ENCODE results near the gene DLGAP4.
A peak's percentile ranks its signal among the peaks of the same experiment; 100 is the strongest.

The DLGAP4 gene

DNA sequence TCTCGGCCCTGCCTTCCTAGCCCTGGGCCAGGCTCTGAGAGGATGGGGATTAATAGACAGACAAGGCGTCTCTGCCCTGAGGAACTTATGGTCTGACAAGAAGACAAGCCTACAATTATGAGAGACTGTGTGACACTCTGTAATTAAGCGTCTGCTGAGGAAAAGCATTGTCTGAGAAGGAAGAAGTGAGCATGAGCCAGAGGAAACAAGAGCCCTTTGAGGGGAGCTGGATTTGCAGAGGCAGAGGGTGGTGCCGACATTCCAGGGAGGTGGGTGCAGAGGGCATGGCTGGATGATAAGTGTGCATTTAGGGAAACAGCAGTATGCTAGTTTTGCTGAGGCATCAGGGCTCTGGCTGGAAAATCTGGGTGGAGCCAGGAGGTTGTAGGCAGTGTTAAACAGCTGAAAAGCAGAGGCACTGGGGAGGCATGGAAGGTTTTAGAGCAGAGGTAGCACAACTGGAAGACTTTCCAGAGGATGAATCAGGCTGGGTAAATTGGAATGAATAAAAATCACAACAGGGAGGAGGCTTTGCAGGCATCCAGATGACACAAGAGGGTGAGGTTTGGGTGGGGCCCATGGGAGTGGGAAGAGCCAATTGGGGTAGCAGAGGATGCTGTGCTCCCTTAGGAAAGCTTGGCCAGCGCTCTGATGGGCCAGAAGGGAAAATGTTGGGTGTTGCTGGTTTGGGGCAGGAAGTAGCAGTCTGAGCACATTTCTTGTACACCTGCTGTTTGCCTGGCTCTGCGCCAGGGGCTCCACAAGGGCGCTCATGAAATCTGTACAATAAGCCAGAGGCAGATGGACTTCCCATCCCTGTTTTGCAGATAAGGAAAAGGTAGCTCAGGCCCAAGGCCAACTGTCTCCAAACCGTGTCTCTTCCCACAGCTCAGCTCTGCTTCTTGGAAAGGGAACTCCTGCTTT lies 161.2 kb downstream of the DLGAP4 start:
- TF ChIP-seq, protein P1, sequence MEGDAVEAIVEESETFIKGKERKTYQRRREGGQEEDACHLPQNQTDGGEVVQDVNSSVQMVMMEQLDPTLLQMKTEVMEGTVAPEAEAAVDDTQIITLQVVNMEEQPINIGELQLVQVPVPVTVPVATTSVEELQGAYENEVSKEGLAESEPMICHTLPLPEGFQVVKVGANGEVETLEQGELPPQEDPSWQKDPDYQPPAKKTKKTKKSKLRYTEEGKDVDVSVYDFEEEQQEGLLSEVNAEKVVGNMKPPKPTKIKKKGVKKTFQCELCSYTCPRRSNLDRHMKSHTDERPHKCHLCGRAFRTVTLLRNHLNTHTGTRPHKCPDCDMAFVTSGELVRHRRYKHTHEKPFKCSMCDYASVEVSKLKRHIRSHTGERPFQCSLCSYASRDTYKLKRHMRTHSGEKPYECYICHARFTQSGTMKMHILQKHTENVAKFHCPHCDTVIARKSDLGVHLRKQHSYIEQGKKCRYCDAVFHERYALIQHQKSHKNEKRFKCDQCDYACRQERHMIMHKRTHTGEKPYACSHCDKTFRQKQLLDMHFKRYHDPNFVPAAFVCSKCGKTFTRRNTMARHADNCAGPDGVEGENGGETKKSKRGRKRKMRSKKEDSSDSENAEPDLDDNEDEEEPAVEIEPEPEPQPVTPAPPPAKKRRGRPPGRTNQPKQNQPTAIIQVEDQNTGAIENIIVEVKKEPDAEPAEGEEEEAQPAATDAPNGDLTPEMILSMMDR (IDR thresholded peaks at IDR 0.05; ENCODE audit: insufficient read depth, low read length, poor library complexity, severe bottlenecking): no peak
- DNase-seq (ENCODE audit: extremely low read depth, insufficient read length): peak; percentile 51
- Histone ChIP-seq H3K4me3 (replicated peaks; ENCODE audit: low read depth, low read length) (no peak overlapping the region; the same call in 1 of the 2 replicates), H3K36me3 (ENCODE audit: control insufficient read depth, insufficient read depth, low read length) (no peaks in the 10 kb centered on the region; the same call in 1 of the 2 replicates), H3K27me3 (replicated peaks; ENCODE audit: control insufficient read depth, insufficient read depth, low read length) (no peaks in the 10 kb centered on the region)

DNA sequence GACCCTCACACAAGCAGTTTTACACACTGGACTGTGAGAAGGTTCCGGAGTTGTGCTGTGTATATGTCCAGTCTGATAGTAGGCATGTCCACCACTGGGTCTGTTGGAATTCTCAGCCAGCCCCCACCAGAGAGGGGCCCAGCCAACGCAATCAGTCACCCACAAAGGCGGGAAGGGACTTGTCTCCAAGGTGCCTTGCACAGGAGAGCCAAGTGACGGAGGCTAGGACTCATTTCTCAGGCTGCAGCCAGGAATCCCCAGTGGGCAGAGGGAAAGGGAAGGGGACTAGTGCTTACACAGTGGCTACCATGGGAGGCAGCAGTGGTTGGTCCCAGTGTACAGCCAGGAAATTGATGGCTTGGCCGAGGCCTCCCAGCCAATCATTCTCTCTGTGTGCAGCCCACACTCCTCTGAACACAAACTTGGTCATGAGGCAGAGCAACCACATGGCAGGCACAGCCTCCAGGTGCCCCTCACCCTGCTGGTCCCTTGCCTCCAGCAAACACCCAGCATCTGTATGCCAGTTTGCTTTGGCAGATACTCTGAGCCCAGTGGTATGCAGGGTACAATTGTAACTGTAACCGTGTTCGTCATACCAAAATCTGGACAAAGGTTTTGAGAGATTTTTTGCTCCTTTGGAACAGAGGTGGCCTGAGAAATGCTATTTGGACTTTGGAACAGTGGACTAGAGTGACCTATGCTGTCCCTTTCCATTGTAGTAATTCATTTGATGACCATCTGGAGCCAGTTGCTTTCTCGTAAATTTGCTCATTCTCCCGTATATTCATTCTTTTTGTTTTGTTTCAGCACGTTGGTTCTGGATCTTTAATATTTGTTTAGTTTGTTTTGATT lies 162.2 kb downstream of the DLGAP4 start:
- H3K27me3 ChIP-seq (replicated peaks; ENCODE audit: control insufficient read depth, insufficient read depth, low read length): no peaks in the 10 kb centered on the region
- TF ChIP-seq, protein P1 (IDR thresholded peaks at IDR 0.05; ENCODE audit: insufficient read depth, low read length, poor library complexity, severe bottlenecking): no peak
- H3K36me3 ChIP-seq (ENCODE audit: control insufficient read depth, insufficient read depth, low read length): no peaks in the 10 kb centered on the region; the same call in 1 of the 2 replicates
- no peak overlapping the region for H3K4me3 ChIP-seq (replicated peaks; ENCODE audit: low read depth, low read length)
- DNase-seq (ENCODE audit: extremely low read depth, insufficient read length): no peak

DNA sequence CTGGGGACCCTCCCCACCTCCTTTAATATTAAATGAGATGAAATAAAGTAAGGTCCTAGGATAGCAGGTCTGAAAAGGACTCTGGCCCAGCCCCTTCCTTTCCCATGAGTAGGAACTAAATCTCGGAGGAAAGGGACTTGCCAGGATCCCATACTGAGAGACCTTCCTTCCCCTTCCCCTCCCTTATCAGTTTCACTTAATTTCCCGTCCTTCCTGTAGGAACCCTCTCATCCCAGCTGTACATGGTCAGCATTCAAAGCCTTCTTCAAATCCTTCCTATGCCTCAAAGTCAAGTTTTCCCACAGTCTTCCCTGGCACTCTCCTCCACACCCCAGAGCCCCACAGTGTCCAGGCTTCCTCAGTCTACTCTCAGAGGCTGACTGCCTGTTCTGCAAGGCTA lies 163.8 kb downstream of the DLGAP4 start:
- TF ChIP-seq, protein P1 (IDR thresholded peaks at IDR 0.05; ENCODE audit: insufficient read depth, low read length, poor library complexity, severe bottlenecking): no peak
- Histone ChIP-seq H3K36me3 (ENCODE audit: control insufficient read depth, insufficient read depth, low read length) (no peaks in the 10 kb centered on the region; the same call in 1 of the 2 replicates), H3K27me3 (replicated peaks; ENCODE audit: control insufficient read depth, insufficient read depth, low read length) (no peaks in the 10 kb centered on the region), H3K4me3 (replicated peaks; ENCODE audit: low read depth, low read length) (no peak overlapping the region)
- DNase-seq (ENCODE audit: extremely low read depth, insufficient read length): no peak

DNA sequence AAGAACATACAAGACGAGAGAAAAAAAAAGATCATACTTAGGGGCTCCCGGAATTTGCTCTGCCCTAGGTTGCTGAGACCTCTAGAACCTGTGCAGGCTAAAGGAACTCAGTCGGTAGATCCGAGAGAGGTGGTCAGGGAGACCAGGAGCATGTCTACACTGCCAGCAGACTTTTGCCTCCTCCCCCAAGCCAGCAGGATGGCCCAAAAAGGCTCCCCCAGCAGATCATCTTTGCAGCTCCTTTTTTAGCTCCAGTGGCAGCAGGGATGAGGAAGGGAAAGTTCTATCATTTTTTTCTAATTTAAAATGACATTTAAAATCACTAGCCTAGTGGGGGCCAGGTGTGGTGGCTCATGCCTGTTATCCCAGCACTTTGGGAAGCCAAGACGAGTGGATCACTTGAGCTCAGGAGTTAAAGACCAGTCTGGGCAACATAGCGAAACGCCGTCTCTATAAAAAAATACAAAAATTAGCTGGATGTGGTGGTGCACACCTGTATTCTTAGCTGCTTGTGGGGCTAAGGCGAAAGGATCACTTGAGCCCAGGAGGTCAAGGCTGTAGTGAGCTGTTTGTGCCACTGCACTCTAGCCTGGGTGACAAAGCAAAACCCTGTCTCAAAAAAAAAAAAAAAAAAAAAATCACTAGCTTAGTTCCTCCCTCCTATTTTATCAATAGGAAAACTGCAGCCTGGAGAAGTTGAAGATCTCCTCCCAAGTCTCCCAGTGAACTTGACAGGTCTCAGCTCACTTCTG lies 165.9 kb downstream of the DLGAP4 start:
- TF ChIP-seq, protein P1 (IDR thresholded peaks at IDR 0.05; ENCODE audit: insufficient read depth, low read length, poor library complexity, severe bottlenecking): no peak
- Histone ChIP-seq H3K27me3 (replicated peaks; ENCODE audit: control insufficient read depth, insufficient read depth, low read length) (no peaks in the 10 kb centered on the region), H3K4me3 (replicated peaks; ENCODE audit: low read depth, low read length) (no peak overlapping the region; the same call in 1 of the 2 replicates), H3K36me3 (ENCODE audit: control insufficient read depth, insufficient read depth, low read length) (no peaks in the 10 kb centered on the region; the same call in 1 of the 2 replicates)
- DNase-seq (ENCODE audit: extremely low read depth, insufficient read length): no peak

DNA sequence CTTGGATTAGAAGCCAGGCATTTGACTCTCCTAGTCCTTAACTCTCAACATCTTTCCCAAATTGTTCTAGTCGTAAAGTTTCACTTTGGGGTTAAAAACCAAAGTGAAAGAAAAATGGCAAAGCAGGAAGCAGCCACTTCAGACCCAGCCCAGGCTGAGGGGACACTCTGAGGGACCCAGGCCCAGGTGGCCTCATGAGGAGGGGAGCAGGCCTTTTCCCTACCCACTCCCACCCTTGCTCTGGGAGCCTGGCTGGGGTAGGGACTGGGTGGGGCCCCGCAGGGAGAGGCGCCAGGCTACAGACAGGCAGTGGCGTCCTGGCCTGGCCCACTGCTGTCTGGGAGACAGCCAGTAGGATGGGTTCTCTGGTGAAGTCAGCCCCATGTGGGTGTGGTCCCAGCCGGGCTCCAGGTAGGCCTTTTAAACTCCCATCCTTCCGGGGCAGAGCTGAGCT lies 166.5 kb downstream of the DLGAP4 start:
- TF ChIP-seq, protein P1 (IDR thresholded peaks at IDR 0.05; ENCODE audit: insufficient read depth, low read length, poor library complexity, severe bottlenecking): no peak
- no peaks in the 10 kb centered on the region for H3K27me3 ChIP-seq (replicated peaks; ENCODE audit: control insufficient read depth, insufficient read depth, low read length)
- DNase-seq (ENCODE audit: extremely low read depth, insufficient read length): peak; percentile 47
- no peaks in the 10 kb centered on the region; the same call in 1 of the 2 replicates for H3K36me3 ChIP-seq (ENCODE audit: control insufficient read depth, insufficient read depth, low read length)
- no peak overlapping the region; the same call in 1 of the 2 replicates for H3K4me3 ChIP-seq (replicated peaks; ENCODE audit: low read depth, low read length)
